Suppressor macrophage treated with lipopolysaccharide for 1 hour (primary cell): ENCODE measurements around the gene ADAMTSL3.
A peak's percentile ranks its signal among the peaks of the same experiment; 100 is the strongest.

ENCODE experiments used
- DNase-seq, 3 donors: peaks; one replicate each; pipeline ENCODE4 v3.0.0-alpha.2; 2020 to 2022

The ADAMTSL3 gene

DNA sequence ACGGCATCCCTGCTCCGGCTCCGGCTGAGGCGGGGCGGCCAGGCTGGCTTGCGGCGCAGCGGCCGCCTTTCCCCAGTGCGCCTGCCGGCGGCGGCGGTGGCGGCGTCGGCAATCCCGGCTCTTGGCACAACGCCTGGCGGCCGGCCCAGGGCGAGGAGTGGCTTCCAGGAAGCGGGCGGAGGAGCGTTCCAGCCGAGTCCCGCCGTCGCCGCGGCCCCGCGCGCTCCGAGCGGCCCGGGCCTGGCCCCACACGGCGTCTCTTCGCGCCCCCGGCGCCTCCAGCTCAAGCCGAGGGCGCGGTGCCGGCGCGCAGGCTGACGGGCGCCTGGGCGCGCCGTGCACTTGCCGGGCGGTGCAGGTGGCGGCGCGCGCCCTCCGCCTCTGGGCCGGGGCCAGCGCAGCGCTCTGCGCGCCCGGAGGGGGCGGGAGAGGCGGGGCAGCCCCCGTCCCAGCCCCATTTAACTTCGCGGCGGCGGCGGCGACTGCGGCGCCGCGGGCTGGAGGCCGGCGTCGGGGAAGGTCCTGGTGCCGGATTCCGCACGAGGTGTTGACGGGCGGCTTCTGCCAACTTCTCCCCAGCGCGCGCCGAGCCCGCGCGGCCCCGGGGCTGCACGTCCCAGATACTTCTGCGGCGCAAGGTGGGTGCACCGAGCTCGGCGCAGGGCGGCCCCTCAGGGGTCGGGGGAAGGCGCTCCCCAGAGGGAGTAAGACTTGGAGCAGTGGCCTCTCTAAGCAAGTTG lies at the start of gene ADAMTSL3:
Gene ADAMTSL3 (plus strand): TSS at position 485 of the 740 bp plus-strand sequence. CDS start 1,639 bp downstream, outside the sequence.
- no peak for DNase-seq

DNA sequence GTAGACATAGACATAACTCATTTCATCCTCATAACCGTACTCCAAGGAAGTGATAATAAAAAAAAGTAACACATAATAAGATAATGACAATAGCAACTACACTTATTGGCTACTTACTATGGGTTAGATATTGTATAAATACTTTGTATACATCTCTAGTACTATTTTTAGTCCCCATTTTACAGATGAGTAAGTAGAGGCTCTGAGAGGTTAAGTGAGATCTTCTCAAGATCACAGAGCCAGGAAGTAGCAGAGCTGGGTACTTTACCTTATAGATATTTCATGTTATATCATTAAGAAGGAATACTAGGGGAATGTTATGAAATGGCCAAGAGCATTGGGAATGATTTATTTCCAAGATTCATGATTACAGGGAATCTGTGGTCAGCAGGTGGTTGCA lies 49.4 kb upstream of the ADAMTSL3 start:
- no peak for DNase-seq

DNA sequence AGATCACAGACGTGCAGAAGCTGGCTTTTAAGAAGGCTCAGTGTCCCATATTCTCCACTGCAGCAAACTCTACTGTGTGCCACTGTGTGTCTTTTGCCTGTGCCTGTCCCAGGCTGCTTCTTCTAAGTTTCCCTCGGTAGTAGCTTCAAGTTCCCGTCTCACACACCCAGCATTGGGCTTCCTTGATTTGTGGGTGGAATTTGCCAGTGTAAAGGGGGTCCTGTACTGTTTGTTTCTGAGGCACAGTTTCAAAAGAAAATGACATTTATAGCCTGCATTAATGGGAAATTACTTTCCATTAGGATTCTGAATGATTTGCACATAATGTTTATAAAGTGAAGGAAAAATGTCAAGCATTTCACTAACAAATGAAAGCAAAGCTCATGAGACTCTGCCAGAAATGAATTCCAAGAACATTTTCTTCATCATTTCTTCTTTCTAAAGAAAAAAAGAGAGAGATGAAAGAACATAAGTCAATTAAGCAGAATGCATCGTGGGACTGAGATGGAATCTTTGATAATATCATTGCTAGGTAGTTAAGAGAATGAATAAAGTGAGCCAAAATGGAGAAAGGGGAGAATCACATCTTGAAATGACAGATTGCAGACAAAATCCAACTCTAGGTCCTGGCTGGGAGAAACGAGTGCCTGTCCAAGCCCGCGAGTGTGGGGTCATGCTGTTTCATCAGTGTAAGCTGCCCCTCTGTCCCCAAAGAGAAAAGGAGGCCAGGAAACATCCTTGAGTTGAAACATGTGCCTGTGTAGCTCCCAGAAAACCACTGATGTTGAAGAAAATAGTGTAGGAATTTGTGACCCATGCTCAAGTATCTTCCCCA lies 48.6 kb upstream of the ADAMTSL3 start:
- no peak for DNase-seq

DNA sequence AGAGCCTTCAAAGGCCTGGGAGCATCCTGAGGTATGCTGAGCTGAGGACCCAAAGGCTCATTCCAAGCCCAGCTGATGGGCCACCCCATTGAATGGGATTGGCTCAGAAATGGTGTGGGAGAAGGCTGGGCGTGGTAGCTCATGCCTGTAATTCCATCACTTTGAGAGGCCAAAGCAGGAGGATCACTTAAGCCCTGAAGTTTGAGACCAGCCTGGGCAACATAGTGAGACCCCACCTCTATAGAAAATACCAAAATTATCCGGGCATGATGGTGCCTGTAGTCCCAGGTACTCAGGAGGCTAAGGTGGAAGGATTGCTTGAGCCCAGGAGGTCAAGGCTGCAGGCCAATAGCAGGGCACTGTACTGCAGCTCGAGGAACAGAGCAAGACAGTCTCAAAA lies 43.8 kb upstream of the ADAMTSL3 start:
- no peak for DNase-seq

- DNase-seq: no peak
Observed at GRCh38 chr15:83610901-83611685, 42.8 kb upstream of the ADAMTSL3 start.

DNA sequence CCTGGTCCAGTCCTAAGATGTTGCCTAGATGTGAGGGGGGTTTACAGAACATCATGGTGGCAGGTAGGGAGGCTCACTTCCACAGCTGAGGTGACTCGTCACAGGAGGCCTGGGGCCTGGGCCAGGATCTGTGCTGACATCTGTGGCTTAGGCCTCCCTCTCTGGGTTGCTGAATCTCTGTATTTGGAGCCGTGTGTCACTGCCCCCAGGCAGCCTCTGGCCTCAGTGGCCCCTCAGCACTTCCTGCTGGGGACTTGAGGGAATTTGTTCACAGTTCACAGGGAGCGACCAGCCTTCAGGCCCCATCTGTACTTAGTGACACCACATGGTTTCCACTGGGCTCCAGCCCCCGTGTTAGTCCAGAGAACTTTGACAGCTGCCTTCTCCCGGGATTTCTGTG lies 41.7 kb upstream of the ADAMTSL3 start:
- DNase-seq: no peak

- DNase-seq: no peak
Observed at GRCh38 chr15:83612898-83613635, 40.9 kb upstream of the ADAMTSL3 start.

DNA sequence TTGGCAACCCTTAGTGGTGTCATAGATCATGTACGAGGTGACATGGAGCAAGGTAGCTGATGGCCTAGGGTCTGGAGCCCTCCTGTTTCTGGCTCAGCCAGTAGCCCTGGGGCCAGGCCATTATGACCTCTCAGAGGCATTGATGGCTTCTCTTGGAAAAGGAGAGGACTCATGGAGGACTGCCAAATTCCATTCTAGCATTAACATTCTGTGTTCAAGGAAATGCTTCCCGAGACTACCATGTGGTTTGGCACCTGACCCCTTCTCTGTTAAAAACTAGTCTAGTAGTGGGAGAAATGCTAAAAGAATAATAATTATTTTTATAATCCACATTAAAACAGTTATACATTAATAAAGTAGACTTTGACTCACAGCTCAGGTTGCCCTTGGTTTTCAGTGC lies 40.2 kb upstream of the ADAMTSL3 start:
- DNase-seq: no peak

DNA sequence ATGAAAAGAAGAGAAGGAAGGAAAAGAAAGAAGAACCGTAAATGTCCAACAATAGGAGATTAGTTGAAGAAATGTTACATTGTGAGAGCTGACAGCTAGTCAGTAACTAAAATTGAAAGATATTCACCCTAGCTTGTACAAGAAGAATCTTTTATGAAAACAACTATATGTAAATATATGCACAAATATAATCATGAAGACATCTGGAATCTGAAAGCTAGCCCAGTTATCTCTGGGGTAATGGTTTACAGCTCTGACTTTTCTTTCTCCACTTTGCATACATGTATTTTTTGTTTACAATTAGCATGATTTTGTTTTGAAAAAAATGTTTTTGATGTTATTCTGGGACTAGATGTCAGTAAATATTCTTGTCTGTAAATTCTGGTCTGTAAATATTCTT lies 37.1 kb upstream of the ADAMTSL3 start:
- DNase-seq: no peak

DNA sequence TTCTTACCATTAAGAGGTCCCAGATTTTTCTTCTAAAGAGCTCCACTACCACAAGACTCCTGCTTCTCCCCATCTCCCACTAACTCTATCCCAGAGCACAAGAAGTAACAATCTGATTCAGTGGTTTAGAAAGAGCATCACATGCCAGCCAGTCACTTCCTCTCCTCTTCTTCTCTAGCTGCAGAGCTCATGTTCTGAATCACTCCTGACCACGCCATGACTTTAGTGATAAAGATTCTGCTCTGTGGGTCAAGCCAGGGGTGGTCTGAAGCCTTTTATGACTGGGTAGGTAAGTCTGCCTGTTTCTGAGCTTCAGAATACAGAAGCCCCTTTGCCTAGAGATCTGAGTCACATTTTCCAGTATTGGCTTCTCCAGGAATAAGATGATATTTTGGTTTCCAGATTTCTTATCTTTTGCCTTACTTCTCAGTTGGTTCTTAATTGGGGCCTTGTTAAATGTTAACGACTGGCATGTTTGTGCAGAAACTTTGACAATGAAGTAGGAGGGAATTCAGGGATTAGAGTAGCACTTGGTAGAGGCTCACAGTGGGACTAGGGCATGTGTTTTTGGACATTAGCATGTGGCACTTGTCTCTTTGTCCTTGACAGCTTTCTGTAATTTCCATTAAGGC lies 27.6 kb upstream of the ADAMTSL3 start:
- peak in 1 of 3 donors; percentile 17 for DNase-seq

GRCh38 chr15:83631534-83631933 lies 22.4 kb upstream of the ADAMTSL3 start:
- DNase-seq: no peak

DNA sequence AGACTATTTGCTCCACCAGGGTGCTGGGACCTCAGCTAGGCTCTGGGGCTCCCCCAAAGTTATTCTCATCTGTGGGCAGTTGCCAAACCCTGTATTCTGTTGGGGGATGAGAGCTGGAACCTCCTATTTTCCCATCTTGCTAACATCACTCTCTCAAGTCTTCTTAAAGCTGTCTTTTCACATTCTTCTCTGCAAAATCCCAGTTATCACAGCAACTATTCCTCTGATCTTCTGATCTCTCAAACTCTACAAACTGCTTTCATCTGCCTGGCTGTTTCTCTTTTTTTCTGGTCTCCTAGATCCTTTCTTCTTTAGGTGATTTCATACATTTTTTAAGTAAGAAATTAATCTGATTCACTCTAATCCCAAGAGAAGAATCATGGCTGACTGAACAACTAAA lies 10.7 kb upstream of the ADAMTSL3 start:
- DNase-seq: no peak

- no peak for DNase-seq
Observed at GRCh38 chr15:83644439-83644838, 9.5 kb upstream of the ADAMTSL3 start.

GRCh38 chr15:83650831-83651230 lies 3.1 kb upstream of the ADAMTSL3 start:
- no peak for DNase-seq

DNA sequence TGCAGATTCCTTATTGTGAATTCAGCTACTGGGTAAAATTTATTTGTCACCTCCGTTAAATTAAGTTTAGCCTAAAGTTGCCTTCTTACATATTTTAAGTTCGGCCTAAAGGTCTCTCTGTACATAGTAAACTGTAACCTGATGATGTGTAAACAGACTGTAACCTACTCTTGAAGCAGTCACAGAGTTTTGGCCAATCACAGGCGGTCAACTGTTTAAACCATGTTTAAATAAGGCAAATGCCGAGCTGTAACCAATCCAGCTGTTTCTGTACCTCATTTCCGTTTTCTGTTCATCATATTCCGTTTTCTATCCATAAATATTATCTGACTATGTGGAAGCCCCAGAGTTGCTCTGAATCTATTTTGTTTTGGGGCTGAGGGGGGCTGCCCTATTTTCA lies 2.4 kb upstream of the ADAMTSL3 start:
- DNase-seq: no peak

- DNase-seq: no peak
Observed at GRCh38 chr15:83652626-83653204, 1.2 kb upstream of the ADAMTSL3 start.

GRCh38 chr15:83653288-83653638 lies 660 bp upstream of the ADAMTSL3 start:
- DNase-seq: no peak

DNA sequence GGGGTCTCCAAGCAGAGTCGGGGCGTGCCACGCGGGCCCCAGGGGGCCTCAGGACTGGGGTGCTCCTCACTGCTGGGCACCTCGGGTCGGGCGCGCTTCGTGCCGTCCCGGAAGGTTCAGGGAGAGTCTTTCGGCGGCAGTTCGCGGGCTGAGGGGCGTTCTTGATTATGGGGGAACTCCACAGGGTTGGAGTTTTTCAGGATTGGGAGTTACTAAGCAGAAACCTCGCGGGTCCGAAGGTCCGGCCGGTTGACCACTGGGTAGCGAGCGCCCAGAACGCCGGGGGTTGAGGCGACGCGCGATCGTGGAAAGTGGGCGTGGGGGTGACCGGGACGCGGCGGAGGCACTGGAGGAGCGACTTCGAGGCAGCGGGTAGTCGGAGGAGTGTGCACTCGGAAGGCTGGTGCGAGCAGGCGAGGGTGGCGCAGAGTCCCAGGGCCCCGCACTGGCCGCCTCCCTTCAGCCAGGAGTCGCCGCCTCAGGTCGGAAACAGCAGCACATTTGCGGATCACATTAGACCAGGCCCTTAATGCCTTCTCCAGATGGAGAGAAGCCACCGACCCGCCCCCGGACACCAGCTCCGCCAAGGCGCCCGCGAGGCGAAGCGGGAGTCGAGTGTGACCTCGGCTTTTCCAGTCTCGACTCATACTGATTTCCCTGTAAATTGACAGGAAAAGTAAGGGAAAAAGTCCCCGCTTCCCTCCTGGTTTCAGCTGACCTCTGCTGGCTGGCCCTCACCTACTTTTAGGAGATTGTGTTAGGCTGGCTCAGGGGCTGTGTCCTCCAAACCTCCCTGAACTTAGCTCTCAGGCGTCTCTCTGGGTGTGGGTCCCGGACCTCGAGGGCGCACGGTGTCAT lies 685 bp downstream of the ADAMTSL3 start:
- no peak for DNase-seq

DNA sequence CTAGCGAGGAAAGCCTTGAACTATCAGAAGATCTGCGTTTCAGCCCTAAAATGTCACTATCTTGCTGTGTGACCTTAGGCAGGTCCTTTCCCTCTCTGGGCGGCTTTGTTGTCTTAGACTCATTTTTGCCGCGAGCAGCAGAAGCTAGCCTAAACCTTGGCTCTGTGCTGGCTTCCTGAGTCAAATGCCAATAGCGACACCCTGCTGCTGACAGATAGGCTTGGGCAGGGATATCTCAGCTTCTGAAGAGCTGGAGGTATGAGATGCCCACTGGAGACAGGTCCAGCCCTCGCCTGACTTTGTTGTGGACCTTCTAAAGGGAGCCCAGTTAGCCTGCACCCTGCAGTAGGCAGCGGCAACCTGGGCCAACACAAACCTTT lies 1.3 kb downstream of the ADAMTSL3 start:
- DNase-seq: no peak

DNA sequence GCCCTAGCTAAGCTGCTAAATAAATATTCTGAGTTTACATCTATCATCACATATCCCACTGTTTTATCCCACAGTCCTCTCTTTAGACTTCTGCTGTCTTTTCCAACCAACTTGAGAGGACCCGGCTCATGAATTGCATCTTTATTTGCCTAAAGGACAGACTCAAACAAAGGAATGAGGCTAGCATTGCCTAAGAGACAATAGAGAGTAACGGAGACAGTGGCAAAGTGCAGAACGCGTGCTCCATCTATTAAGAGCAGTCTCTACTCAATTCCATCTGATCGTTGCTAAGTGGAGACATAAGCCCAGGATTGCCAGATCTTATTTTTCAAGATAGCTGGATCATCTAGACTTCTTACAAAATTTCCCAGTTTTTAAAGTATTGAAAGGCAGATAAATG lies 2.3 kb downstream of the ADAMTSL3 start:
- no peak for DNase-seq

GRCh38 chr15:83656943-83657528 lies 3.1 kb downstream of the ADAMTSL3 start:
- no peak for DNase-seq
